Stimulated activated CD4-positive, alpha-beta T cell treated with anti-CD3 and anti-CD28 coated beads, TNF-alpha, amount 100 ng/mL, for 24 hours (primary cell): ENCODE data around the gene PAX7.

Experiments
- DNase-seq, 3 experiments: peaks; one replicate each; pipeline ENCODE4 v3.0.0-alpha.2; 2020; ENCODE audit warnings: low read depth in 3 of 3

PAX7 gene

GRCh38 chr1:18795002-18795689 is 164.5 kb downstream of the PAX7 start:
- DNase-seq, result no peak

- DNase-seq, result no peak
These were observed 166.3 kb downstream of the PAX7 start for GRCh38 chr1:18796950-18797349.
